GM19043 (cell line): ENCODE measurements around the gene SLC47A1.

Experiments
- ATAC-seq: cut with Tn5 transposase; IDR thresholded peaks from one replicate; pipeline ENCODE4 v1.9.1; 2021; ENCODE audit warnings: low read depth; ENCODE audit not compliant: unreplicated experiment

Gene SLC47A1

GRCh38 chr17:19590451-19590850, 56.8 kb downstream of the SLC47A1 start:
- no peak for ATAC-seq

- no peak for ATAC-seq
Observed at GRCh38 chr17:19590912-19591551, 57.4 kb downstream of the SLC47A1 start.

- ATAC-seq, result no peak
Observed at GRCh38 chr17:19592316-19592715, 58.7 kb downstream of the SLC47A1 start.

DNA sequence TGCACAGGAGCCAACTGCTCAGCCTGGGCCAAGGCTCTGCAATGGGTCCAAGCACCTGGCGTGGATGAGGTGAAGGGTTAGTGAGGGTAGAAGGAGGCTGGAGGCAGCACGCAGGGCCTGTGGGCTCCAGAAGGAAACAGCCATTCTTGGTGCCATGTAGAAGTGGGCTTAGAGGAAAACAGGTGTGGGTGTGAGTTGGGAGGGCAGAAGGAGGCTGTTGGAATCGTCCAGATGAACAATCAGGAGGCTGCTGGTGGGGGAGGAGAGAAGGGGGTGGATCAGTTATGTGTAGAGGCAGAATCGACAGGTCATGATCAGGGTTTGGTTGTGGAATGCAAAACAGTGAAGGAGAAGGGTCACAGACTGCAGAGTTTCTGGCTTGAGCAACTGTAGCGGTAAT, 63.2 kb downstream of the SLC47A1 start:
- ATAC-seq, result no peak

DNA sequence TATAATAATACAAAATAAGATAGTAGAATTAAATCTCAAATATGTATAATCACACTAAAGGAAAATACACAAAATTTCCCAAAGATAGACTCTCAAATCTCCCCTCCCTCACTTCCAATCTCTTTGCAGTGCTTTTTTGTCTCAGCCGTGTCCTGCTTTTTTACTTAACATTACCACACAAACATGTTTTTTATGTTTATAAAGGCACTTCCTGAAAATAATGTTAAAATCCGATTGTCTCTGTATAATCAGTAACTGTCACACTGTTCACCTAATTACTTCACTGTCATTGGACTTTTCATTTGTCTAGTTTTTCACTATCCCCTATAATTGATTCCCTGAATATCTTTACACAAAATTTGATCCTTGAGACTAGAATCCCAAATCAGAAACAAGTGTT, 76.7 kb downstream of the SLC47A1 start:
- no peak for ATAC-seq

DNA sequence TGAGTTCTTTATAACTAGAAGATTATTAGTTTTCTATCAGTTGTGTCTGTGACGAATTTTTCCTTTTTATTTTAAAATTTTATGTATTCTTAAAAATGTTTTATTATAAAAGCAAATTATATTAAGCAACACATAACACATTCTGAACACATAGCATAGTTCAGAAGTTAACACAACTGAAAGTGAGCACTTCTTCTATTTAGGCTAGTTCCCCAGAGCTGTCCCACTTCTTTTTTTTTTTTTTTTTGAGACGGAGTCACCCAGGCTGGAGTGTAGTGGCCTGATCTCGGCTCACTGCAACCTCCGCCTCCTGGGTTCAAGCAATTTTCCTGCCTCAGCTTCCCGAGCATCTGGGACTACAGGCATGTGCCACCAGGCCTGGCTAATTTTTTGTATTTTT, 77.2 kb downstream of the SLC47A1 start:
- no peak for ATAC-seq

DNA sequence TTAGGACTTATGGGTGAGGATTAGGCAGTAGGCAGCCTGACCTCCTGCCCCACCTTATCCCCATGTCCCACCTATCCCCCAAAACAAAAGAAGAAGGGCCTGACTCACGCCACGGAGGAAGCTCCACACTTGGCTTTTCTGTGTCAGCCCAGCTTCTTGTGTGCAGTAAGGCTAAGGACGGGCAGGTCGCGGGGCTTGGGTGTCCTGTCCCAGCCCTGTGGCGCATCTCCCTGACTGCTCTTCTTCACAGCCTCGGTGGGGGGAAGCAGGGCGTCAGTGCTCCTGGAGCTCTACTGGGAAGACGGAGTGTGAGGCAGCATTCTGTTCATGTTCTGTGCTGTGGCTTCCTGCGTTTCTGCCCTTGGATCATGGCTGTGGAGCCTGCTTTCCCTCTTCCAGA, 80.3 kb downstream of the SLC47A1 start:
- no peak for ATAC-seq

DNA sequence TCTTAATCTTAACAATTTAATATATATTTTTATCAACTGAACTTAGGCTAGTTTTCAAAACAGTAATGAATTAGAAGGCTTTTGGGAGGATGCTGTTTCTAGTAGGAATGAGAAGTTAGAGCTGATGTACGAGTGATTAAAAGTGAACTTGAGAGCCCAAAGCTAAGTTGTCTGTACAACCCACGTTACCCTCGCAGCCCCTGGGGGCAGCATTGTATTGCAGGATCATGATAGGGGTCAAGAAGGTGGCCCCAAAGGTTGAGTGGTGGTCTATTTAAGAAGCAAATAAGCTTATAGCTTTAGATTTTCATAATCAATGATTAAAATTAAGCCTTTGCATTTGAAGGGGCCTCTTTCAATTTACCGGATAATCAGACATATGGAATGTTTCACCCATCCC, 81.2 kb downstream of the SLC47A1 start:
- ATAC-seq, result no peak

GRCh38 chr17:19618015-19618414, 84.4 kb downstream of the SLC47A1 start:
- no peak for ATAC-seq

DNA sequence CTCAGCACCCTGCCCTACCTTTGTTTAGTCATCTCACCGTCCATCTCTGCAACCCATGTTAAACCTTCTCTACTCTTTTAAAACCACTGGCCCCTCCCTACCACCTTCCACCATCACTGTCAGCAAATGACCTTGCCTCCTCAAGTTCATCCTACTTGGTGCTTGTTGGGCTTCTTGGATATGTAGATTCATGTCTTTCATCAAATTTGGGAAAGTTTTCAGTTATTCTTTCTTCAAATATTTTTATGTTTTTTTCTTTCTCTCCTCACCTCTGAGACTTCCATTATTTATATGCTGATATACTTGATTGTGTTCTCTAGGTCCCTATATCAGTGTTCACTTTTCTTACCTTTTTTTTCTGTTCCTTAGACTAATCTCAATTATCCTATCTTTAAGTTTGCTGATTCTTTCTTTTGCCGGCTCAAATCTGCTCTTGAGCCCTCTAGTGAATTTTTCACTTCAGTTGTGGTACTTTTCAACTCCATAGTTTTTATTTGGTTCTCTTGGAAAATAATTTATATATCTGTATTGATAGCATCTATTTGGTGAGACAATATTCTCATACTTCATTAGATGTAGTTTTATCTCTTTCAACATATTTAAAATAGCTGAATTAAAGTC, 86.2 kb downstream of the SLC47A1 start:
- ATAC-seq, result no peak

- ATAC-seq, result no peak
Observed at GRCh38 chr17:19621697-19622096, 88.0 kb downstream of the SLC47A1 start.

DNA sequence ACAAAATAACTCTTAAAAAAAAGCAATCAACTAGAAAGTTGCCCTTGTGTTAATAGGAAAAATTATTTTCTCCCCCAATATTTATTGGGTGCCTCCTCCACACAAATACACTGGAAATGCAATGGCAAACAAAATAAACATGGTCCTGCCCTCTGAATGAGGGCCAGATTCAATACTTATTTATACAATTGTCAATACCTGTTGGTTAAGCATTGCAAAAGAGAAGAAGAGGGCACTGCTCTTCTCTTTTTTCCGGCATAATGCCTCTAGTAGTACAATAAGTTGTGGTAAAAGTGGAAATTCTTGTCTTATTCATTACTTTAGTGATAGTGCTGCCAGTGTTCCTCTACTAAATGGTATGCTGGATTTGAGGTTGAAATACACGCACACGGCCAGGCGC, 92.4 kb downstream of the SLC47A1 start:
- no peak for ATAC-seq
